GM21423 (cell line): ENCODE data around the gene TFRC.
"Not testable (repeated sequence)": the region's sequence is repeated elsewhere in the genome, so short reads cannot be mapped to it uniquely, and the experiment has no call there.

Experiments used
- ATAC-seq: cut with Tn5 transposase; IDR thresholded peaks from one replicate; pipeline ENCODE4 v1.9.1; 2021; ENCODE audit warnings: mild to moderate bottlenecking, moderate library complexity; ENCODE audit not compliant: unreplicated experiment

Gene TFRC

GRCh38 chr3:196081834-196082618 is at the start of gene TFRC:
Gene TFRC, minus strand, starts transcription at chr3:196082090. Its CDS starts 4,991 bp downstream, at chr3:196077099.
- ATAC-seq, result peak; percentile 84

- no peak for ATAC-seq
Measured at GRCh38 chr3:196128172-196128843, 46.4 kb upstream of the TFRC start.

GRCh38 chr3:196127308-196128040 is 45.6 kb upstream of the TFRC start:
- peak; percentile 46 for ATAC-seq

DNA sequence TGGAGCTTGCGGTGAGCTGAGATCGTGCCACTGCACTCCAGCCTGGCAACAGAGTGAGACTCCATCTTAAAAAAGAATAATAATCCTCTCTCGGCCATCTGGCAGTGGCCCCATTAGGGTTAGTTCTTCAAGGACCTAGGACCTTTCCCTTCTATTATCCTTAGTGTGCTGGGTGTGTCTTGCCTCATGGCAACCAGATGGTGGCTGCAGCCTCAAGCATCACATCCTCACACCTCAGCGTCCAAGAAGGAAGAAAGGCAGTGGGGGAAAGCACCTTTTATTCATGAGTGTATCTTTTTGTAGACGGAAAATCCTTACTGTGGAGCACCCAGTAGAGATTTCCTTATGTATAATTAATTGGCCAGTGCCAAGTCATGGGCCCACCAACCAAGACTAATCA is 42.7 kb upstream of the TFRC start:
- no peak for ATAC-seq

DNA sequence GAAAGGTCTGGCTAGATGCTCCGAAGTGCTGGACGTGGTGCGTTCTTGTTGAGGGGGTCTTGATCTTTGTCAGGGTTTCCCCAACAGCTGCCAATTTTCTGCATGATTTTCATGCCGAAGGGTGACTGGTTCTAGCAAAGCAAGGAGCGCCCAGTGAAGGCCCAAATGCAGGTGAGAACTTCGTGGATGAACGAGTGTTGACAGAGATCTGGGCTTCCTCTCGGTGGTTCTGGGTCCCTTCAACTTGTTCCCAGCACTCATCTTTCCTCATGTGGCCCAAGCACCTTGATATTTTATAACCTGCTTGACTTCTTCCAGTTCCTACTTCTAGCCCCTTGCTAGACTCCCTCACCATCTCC is 40.8 kb upstream of the TFRC start:
- ATAC-seq, result no peak

- ATAC-seq, result no peak
Measured at GRCh38 chr3:196122021-196122687, 40.3 kb upstream of the TFRC start.

- no peak for ATAC-seq
Measured at GRCh38 chr3:196121066-196121465, 39.2 kb upstream of the TFRC start.

DNA sequence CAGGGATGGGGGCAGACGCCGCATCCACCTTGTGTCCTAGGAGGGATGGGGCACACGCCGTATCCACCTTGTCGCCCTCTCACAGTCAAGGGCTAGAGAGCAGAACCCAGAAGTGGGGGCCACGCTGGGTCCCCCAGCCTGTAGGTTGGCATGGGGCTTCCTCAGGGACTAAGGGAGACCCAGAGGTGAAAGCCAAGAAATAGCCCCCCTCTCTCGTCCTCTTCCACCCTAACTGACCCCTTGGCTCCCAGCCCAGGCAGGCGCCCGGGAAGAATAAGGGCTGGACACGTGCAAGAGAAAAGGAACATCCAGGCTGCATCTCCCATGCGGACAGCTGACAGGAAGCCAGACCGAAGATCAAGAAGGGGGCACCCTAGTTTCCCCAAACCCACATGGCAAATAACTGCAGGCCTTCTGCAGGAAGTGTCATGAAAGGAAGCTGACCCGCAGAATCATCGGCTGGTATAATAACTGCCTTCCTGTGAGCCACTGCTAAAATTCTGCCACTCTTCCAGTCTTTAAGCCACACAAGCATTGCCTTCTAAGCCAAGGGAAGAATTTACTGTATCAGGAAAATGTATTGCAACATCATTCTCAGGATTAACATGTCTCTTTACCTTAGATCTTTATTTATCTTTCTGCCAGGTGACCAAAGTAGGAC is 38.5 kb upstream of the TFRC start:
- no peak for ATAC-seq

GRCh38 chr3:196117809-196118208 is 35.9 kb upstream of the TFRC start:
- no peak for ATAC-seq

DNA sequence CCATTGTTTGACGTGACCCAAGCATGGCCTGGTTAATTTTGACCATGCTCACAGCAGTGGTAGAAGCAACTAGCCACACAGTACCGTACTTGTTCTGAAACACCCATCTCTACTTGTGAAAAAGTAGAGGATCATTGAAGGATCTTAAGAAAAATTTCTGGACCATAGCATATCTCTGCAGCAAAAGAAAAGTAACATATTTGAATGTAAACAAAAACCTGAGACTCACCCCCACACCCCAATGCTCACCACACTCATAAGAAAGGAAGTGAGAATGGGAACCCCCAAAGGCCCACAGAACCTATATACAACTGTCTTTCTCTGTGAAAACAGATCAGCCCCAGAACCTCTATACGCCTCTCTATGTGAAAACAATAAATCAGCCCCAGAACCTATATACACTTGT is 33.8 kb upstream of the TFRC start:
- ATAC-seq, result peak; percentile 63

DNA sequence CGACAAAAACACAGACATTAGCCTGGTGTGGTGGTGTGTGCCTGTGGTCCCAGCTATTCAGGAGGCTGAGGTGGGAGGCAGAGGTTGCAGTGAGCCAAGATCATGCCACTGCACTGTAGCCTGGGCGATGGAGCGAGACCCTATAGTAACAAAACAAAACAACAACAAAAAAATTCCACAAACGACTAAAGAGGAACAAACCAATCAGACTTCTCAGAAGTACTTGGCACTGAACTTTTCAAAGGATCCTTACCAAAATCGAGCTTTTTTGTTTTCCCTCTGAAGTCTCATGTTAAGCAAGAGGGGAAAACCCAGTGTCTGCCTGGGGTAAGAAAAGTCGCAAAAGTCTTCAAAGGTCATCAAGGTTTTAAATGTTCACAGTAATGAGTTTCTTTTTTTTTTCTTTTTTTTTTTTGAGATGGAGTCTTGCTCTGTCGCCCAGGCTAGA is 30.1 kb upstream of the TFRC start:
- no peak for ATAC-seq

DNA sequence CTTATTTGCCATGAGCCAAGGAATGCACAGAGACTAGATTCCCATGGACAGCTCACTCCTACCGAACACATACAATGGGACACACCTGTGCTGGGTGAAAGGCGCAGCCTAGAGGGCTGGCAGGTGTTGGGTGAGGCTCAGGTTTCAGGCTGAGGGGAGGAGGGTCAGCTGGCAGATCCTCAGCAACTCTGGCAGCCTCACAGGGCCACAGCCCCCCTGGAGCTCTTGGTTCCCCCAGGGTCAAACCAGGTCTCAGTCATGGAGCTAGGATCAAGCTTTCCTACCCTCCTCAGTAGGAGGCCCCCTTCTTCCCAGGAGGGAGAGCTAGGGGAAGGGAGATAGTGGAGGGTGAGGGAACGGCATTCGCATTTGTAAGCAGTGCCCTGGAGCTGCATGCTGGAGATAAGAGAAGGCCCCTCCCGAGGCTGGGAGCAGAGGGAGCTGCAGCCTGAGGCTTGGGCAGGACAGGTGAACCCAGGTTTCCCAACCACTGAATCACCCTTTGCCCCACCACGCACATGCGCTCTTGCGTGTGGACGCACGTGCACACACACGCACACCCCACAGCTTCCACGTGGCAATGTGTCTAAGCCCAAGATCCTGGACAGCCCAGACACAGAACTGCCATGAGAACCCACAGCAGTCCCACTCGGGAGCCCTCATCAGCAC is 26.3 kb upstream of the TFRC start:
- ATAC-seq, result no peak

DNA sequence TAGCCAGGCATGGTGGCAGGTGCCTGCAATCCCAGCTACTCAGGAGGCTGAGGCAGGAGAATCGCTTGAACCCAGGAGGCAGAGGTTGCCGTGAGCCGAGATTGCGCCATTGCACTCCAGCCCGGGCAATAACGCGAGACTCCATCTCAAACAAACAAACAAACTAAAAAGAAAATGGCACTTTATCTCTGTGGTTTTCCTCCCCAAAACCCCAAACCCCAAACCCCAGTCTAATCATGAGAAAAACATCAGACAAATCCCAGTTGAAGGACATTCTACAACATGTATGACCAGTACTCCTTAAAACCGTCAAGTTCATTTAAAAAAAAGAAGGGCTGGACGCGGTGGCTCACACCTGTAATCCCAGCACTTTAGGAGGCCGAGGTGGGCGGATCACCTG is 22.8 kb upstream of the TFRC start:
- ATAC-seq, result not testable (repeated sequence)

DNA sequence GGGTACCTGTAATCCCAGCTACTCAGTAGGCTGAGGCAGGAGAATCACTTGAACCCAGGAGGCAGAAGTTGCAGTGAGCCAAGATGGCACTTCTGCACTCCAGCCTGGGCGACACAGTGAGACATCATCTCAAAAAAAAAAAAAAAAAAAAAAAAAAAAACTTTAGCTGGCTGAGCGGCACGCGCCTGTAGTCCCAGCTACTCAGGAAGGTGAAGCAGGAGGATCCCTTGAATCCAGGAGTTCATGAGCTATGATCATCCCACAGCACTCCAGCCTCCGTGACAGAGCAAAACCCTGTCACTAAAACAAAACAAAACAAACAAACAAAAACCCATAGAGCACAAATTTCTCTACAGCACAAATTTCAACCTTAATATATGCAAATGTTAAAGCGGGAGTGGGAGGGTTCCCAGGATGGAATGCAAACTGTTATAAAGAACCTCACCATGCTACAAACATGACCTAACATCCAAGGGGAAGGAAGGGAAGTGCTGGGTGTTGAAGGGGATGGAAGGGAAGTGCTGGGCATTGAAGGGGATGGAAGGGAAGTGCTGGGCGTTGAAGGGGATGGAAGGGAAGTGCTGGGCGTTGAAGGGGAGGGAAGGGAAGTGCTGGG is 16.6 kb upstream of the TFRC start:
- not testable (repeated sequence) for ATAC-seq

GRCh38 chr3:196097373-196098154 is 15.7 kb upstream of the TFRC start:
- no peak for ATAC-seq

DNA sequence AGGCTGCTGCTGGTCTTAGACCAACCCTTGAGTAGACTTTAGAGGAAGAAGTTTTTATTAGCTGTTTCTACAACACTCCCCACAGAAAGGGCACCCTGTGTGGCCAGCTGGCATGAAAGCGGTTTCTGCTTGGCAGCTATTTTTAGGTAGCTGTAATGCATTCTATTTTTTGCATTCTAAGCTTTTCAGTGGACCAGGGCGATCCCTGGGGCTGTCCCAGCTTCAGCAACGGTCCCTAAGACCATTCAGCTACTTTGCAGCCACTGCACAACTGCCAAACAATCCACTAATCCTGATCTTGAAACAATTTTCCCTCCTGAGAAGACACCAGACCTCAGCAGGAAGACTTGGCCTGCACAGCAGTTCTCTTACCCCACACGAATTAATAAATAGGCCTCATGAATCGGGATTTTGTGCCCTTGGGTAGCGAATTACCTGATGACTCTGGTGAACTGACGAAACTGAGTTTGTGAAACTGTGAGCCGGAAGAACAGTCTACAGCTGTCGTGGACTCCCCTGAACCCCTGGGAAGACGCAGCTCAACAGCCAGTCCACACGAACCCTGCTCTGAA is 14.6 kb upstream of the TFRC start:
- ATAC-seq, result peak; percentile 80

- no peak for ATAC-seq
Measured at GRCh38 chr3:196093317-196094111, 11.6 kb upstream of the TFRC start.

DNA sequence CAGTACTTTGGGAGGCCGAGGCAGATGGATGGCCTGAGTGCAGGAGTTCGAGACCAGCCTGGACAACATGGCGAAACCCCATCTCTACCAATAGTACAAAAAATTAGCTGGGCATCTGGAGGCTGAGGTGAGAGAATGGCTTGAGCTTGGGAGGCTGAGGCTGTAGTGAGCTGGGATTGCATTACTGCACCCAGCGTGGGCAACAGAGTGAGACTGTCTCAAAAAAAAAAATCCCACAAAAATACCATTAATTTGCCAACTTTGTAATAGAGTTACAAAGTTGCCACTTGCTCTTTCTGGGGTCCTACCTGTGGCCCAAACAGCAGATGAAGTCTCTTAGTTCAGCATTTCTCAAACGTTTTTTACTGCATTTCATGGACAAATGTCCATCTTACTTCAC is 6.0 kb upstream of the TFRC start:
- no peak for ATAC-seq
